ENCODE measurements around the gene HNRNPA0.
"Not testable (repeated sequence)": the region's sequence is repeated elsewhere in the genome, so short reads cannot be mapped to it uniquely, and the experiment has no call there.

Gene HNRNPA0

GRCh38 chr5:137782984-137783536 is 28.9 kb upstream of the HNRNPA0 start:
- Histone ChIP-seq H3K27ac (ENCODE audit: low read depth, low read length) (no peak overlapping the region), H3K4me3 (ENCODE audit: low read depth in 1 of 5, low read length in 5 of 5) (no peak overlapping the region), H3K9me3 (ENCODE audit: control insufficient read depth in 5 of 5, low read length in 5 of 5) (no peaks in the 10 kb centered on the region), H3K36me3 (ENCODE audit: control insufficient read depth in 5 of 5, insufficient read depth in 5 of 5, low read length in 5 of 5) (no peaks in the 10 kb centered on the region), H3K27me3 (ENCODE audit: control insufficient read depth in 5 of 5, insufficient read depth in 4 of 5, low read length in 5 of 5) (no peaks in the 10 kb centered on the region), H3K4me1 (ENCODE audit: control insufficient read depth in 5 of 5, insufficient read depth in 5 of 5, low read length in 5 of 5) (no peaks in the 10 kb centered on the region), H3K9ac (ENCODE audit: low read length in 5 of 5) (no peak overlapping the region)

DNA sequence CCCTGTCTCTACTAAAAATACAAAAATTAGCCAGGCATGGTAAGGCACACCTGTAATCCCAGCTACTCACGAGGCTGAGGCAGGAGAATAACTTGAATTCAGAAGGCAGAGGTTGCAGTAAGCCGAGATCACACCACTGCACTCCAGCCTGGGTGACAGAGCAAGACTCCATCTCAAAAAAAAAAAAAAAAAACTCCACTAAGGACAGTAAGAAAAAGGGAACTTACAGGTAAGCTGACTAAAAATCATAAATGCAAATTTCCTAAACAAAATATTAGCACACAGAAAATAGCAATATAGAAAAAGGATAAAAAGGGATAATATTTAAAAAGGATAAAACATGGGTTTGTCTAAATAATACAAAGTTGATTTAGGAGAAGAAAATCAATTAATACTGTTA is 27.9 kb upstream of the HNRNPA0 start:
- Histone ChIP-seq H3K4me1 (ENCODE audit: control insufficient read depth in 5 of 5, insufficient read depth in 5 of 5, low read length in 5 of 5) (no peaks in the 10 kb centered on the region), H3K27me3 (ENCODE audit: control insufficient read depth in 5 of 5, insufficient read depth in 4 of 5, low read length in 5 of 5) (no peaks in the 10 kb centered on the region), H3K4me3 (ENCODE audit: low read depth in 1 of 5, low read length in 5 of 5) (no peak overlapping the region), H3K9ac (ENCODE audit: low read length in 5 of 5) (no peak overlapping the region), H3K36me3 (ENCODE audit: control insufficient read depth in 5 of 5, insufficient read depth in 5 of 5, low read length in 5 of 5) (no peaks in the 10 kb centered on the region), H3K27ac (ENCODE audit: low read depth, low read length) (no peak overlapping the region), H3K9me3 (ENCODE audit: control insufficient read depth in 5 of 5, low read length in 5 of 5) (no peaks in the 10 kb centered on the region)

- H3K9me3 ChIP-seq (ENCODE audit: control insufficient read depth in 5 of 5, low read length in 5 of 5) = no peaks in the 10 kb centered on the region
- no peak overlapping the region for H3K4me3 ChIP-seq (ENCODE audit: low read depth in 1 of 5, low read length in 5 of 5)
- no peak overlapping the region for H3K27ac ChIP-seq (ENCODE audit: low read depth, low read length)
These were observed 24.8 kb upstream of the HNRNPA0 start for GRCh38 chr5:137778772-137779564.

GRCh38 chr5:137767937-137768336 is 13.8 kb upstream of the HNRNPA0 start:
- not testable (repeated sequence) for H3K36me3 ChIP-seq (ENCODE audit: control insufficient read depth in 5 of 5, insufficient read depth in 5 of 5, low read length in 5 of 5)

More at GRCh38 chr5:137778772-137779564, 24.8 kb upstream of the HNRNPA0 start:
- Histone ChIP-seq H3K27me3 (ENCODE audit: control insufficient read depth in 5 of 5, insufficient read depth in 4 of 5, low read length in 5 of 5) (no peaks in the 10 kb centered on the region), H3K9ac (ENCODE audit: low read length in 5 of 5) (no peak overlapping the region), H3K36me3 (ENCODE audit: control insufficient read depth in 5 of 5, insufficient read depth in 5 of 5, low read length in 5 of 5) (no peaks in the 10 kb centered on the region), H3K4me1 (ENCODE audit: control insufficient read depth in 5 of 5, insufficient read depth in 5 of 5, low read length in 5 of 5) (no peaks in the 10 kb centered on the region)

DNA sequence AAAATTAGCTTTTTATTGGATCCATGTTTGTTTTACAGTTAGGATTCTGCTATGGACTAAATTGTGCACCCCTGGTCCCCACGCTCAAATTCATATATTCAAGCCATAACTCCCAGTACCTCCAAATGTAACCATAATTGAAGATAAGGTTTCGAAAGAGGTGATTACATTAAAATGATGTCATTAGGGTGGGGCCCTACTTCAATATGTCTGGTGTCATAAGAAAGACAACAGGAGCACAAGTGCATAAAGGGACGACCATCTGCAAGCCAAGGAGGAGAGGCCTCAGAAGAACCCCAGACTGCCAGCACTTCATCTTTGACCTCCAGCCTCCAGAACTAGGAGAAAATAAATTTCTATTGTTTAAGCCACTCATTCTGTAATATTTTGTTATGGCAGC is 7.4 kb upstream of the HNRNPA0 start:
- H3K9ac ChIP-seq (ENCODE audit: low read length in 5 of 5) = no peak overlapping the region
- no peak overlapping the region for H3K4me3 ChIP-seq (ENCODE audit: low read depth in 1 of 5, low read length in 5 of 5)
- H3K9me3 ChIP-seq (ENCODE audit: control insufficient read depth in 5 of 5, low read length in 5 of 5) = no peaks in the 10 kb centered on the region
- H3K27me3 ChIP-seq (ENCODE audit: control insufficient read depth in 5 of 5, insufficient read depth in 4 of 5, low read length in 5 of 5) = no peaks in the 10 kb centered on the region
- H3K4me1 ChIP-seq (ENCODE audit: control insufficient read depth in 5 of 5, insufficient read depth in 5 of 5, low read length in 5 of 5) = peaks cover 0 to 10% (median 3%) of the 10 kb centered on the region in 5 donors
- no peaks in the 10 kb centered on the region for H3K36me3 ChIP-seq (ENCODE audit: control insufficient read depth in 5 of 5, insufficient read depth in 5 of 5, low read length in 5 of 5)
- no peak overlapping the region for H3K27ac ChIP-seq (ENCODE audit: low read depth, low read length)

More at GRCh38 chr5:137767937-137768336, 13.8 kb upstream of the HNRNPA0 start:
- not testable (repeated sequence) for H3K9ac ChIP-seq (ENCODE audit: low read length in 5 of 5); H3K9me3 ChIP-seq (ENCODE audit: control insufficient read depth in 5 of 5, low read length in 5 of 5); H3K4me3 ChIP-seq (ENCODE audit: low read depth in 1 of 5, low read length in 5 of 5); H3K27me3 ChIP-seq (ENCODE audit: control insufficient read depth in 5 of 5, insufficient read depth in 4 of 5, low read length in 5 of 5); H3K4me1 ChIP-seq (ENCODE audit: control insufficient read depth in 5 of 5, insufficient read depth in 5 of 5, low read length in 5 of 5); H3K27ac ChIP-seq (ENCODE audit: low read depth, low read length)

- Histone ChIP-seq H3K36me3 (ENCODE audit: control insufficient read depth in 5 of 5, insufficient read depth in 5 of 5, low read length in 5 of 5) (no peaks in the 10 kb centered on the region), H3K27ac (ENCODE audit: low read depth, low read length) (no peak overlapping the region), H3K4me1 (ENCODE audit: control insufficient read depth in 5 of 5, insufficient read depth in 5 of 5, low read length in 5 of 5) (peaks cover 0 to 10% (median 3%) of the 10 kb centered on the region in 5 donors), H3K9me3 (ENCODE audit: control insufficient read depth in 5 of 5, low read length in 5 of 5) (no peaks in the 10 kb centered on the region), H3K4me3 (ENCODE audit: low read depth in 1 of 5, low read length in 5 of 5) (no peak overlapping the region), H3K27me3 (ENCODE audit: control insufficient read depth in 5 of 5, insufficient read depth in 4 of 5, low read length in 5 of 5) (no peaks in the 10 kb centered on the region), H3K9ac (ENCODE audit: low read length in 5 of 5) (no peak overlapping the region)
These were observed 6.8 kb upstream of the HNRNPA0 start for GRCh38 chr5:137760719-137761516.

DNA sequence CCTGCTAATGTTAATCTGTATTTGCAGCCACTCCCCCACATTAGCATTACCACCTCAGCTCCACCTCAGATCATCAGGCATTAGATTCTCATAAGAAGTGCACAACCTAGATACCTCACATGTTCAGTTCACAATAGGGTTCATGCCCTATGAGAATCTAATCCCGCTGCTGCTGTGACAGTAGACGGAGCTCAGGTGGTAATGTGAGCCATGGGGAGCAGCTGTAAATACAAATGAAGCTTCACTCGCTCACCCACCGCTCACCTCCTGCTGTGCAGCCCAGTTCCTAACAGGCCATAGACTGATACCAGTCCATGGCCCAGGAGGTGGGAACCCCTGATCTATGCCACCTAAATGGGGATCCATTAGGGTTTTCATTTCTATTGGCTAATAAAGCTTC is 6.1 kb upstream of the HNRNPA0 start:
- Histone ChIP-seq H3K27me3 (ENCODE audit: control insufficient read depth in 5 of 5, insufficient read depth in 4 of 5, low read length in 5 of 5) (no peaks in the 10 kb centered on the region), H3K9ac (ENCODE audit: low read length in 5 of 5) (no peak overlapping the region), H3K9me3 (ENCODE audit: control insufficient read depth in 5 of 5, low read length in 5 of 5) (no peaks in the 10 kb centered on the region), H3K36me3 (ENCODE audit: control insufficient read depth in 5 of 5, insufficient read depth in 5 of 5, low read length in 5 of 5) (no peaks in the 10 kb centered on the region), H3K4me3 (ENCODE audit: low read depth in 1 of 5, low read length in 5 of 5) (no peak overlapping the region), H3K27ac (ENCODE audit: low read depth, low read length) (no peak overlapping the region), H3K4me1 (ENCODE audit: control insufficient read depth in 5 of 5, insufficient read depth in 5 of 5, low read length in 5 of 5) (peaks cover 0 to 11% (median 4%) of the 10 kb centered on the region in 5 donors)

DNA sequence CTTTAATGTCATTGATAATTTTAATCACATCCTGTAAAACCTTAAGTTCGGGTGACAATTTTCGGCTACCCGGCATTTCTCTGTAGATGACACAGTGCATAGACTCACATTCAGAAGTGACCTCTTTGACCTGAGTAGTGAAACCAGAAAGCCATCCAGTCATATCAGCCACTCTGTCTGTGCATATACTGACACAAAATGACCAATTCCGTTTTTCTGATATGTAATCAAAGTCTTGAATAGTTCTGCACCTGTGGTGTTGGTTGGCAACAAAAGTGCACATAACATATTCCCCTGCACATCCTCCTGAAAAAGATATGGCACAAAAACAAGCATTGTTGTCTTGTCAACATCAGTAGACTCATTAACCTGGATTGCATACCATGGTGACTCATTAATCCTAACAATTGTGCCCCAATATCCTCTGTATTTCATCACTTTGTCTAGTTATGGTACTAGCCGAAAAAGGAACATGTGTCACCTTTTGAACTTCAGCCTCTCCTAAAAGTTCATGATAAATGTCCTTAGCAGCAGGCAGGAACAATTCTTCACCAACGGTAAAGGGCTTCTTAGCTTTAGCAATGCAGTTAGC is 4.6 kb upstream of the HNRNPA0 start:
- Histone ChIP-seq H3K27ac (ENCODE audit: low read depth, low read length) (no peak overlapping the region), H3K36me3 (ENCODE audit: control insufficient read depth in 5 of 5, insufficient read depth in 5 of 5, low read length in 5 of 5) (no peaks in the 10 kb centered on the region), H3K9ac (ENCODE audit: low read length in 5 of 5) (no peak overlapping the region), H3K4me1 (ENCODE audit: control insufficient read depth in 5 of 5, insufficient read depth in 5 of 5, low read length in 5 of 5) (peaks cover 0 to 14% (median 6%) of the 10 kb centered on the region in 5 donors), H3K27me3 (ENCODE audit: control insufficient read depth in 5 of 5, insufficient read depth in 4 of 5, low read length in 5 of 5) (no peaks in the 10 kb centered on the region), H3K9me3 (ENCODE audit: control insufficient read depth in 5 of 5, low read length in 5 of 5) (no peaks in the 10 kb centered on the region), H3K4me3 (ENCODE audit: low read depth in 1 of 5, low read length in 5 of 5) (no peak overlapping the region)

- Histone ChIP-seq H3K27me3 (ENCODE audit: control insufficient read depth in 5 of 5, insufficient read depth in 4 of 5, low read length in 5 of 5) (no peaks in the 10 kb centered on the region), H3K9ac (ENCODE audit: low read length in 5 of 5) (no peak overlapping the region), H3K4me1 (ENCODE audit: control insufficient read depth in 5 of 5, insufficient read depth in 5 of 5, low read length in 5 of 5) (peaks cover 0 to 14% (median 6%) of the 10 kb centered on the region in 5 donors), H3K9me3 (ENCODE audit: control insufficient read depth in 5 of 5, low read length in 5 of 5) (no peaks in the 10 kb centered on the region), H3K27ac (ENCODE audit: low read depth, low read length) (no peak overlapping the region), H3K4me3 (ENCODE audit: low read depth in 1 of 5, low read length in 5 of 5) (no peak overlapping the region), H3K36me3 (ENCODE audit: control insufficient read depth in 5 of 5, insufficient read depth in 5 of 5, low read length in 5 of 5) (no peaks in the 10 kb centered on the region)
These were observed 4.0 kb upstream of the HNRNPA0 start for GRCh38 chr5:137758121-137758520.

DNA sequence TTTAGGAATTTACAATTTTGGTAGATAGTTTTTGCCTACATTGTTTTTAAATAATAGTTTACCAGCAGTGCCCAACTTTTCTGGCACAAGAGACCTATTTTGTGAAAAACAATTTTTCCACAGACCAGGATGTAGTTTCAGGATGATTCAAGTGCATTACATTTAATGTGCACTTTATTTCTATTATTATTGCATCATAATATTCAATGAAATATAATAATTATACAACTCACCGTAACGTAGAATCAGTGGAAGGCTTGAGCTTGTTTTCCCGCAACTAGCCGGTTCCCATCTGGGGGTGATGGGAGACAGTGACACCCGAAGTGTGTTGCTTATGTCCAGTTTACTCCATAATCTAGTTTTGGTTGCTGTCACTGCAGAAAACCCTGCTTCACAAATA is 3.5 kb upstream of the HNRNPA0 start:
- H3K27me3 ChIP-seq (ENCODE audit: control insufficient read depth in 5 of 5, insufficient read depth in 4 of 5, low read length in 5 of 5) = no peaks in the 10 kb centered on the region
- peaks cover 0 to 19% (median 7%) of the 10 kb centered on the region in 5 donors for H3K4me1 ChIP-seq (ENCODE audit: control insufficient read depth in 5 of 5, insufficient read depth in 5 of 5, low read length in 5 of 5)
- no peak overlapping the region for H3K4me3 ChIP-seq (ENCODE audit: low read depth in 1 of 5, low read length in 5 of 5)
- no peak overlapping the region for H3K27ac ChIP-seq (ENCODE audit: low read depth, low read length)
- no peaks in the 10 kb centered on the region for H3K9me3 ChIP-seq (ENCODE audit: control insufficient read depth in 5 of 5, low read length in 5 of 5)
- H3K9ac ChIP-seq (ENCODE audit: low read length in 5 of 5) = no peak overlapping the region
- H3K36me3 ChIP-seq (ENCODE audit: control insufficient read depth in 5 of 5, insufficient read depth in 5 of 5, low read length in 5 of 5) = no peaks in the 10 kb centered on the region
